Body of pancreas (tissue), 4 donors: ENCODE measurements around the gene IHH.

ENCODE experiments used
- CTCF ChIP-seq, 7 experiments: fragments of 450-650 bp in 4 of 7; fragments of 200-600 bp in 3 of 7; sonication (generic) in 3 of 7; IDR thresholded peaks; one replicate each; pipeline ENCODE4 v1.5.1; 2016 to 2019; ENCODE audit warnings: antibody characterized with exemption in 7 of 7
- POLR2A ChIP-seq, 3 donors: fragments of 450-650 bp; IDR thresholded peaks; one replicate each; pipeline ENCODE4 v1.6.1; 2016; ENCODE audit warnings: antibody characterized with exemption in 3 of 3, mild to moderate bottlenecking in 2 of 3

GRCh38 chr2:219056896-219057708 lies 3.6 kb downstream of the IHH start:
- no peak for TF ChIP-seq CTCF (IDR thresholded peaks at IDR 0.05)
- TF ChIP-seq POLR2A (IDR thresholded peaks at IDR 0.05) = no peak
